HT1080 (cell line): ENCODE data around the gene SLC1A3. TPM values are rescaled to one million over a fixed set of nuclear protein-coding genes. Genes with fewer than 3 reads are reported as not detected.
"Not testable (repeated sequence)": the region's sequence is repeated elsewhere in the genome, so short reads cannot be mapped to it uniquely, and the experiment has no call there.

ENCODE experiments used
- DNase-seq: peaks from one replicate; pipeline ENCODE4 v3.0.0-alpha.2; 2015; ENCODE audit warnings: low read depth
- total RNA-seq: library from RNA; depleted of rRNA; stranded (reverse); fragments of >200 nt; shearing (Covaris generic); gene quantifications from 2 replicates; pipeline ENCODE4 v1.2.3, GENCODE V29; 2014

SLC1A3 gene
- total RNA-seq, 1 experiment from 2014 or later: 27.1 TPM

DNA sequence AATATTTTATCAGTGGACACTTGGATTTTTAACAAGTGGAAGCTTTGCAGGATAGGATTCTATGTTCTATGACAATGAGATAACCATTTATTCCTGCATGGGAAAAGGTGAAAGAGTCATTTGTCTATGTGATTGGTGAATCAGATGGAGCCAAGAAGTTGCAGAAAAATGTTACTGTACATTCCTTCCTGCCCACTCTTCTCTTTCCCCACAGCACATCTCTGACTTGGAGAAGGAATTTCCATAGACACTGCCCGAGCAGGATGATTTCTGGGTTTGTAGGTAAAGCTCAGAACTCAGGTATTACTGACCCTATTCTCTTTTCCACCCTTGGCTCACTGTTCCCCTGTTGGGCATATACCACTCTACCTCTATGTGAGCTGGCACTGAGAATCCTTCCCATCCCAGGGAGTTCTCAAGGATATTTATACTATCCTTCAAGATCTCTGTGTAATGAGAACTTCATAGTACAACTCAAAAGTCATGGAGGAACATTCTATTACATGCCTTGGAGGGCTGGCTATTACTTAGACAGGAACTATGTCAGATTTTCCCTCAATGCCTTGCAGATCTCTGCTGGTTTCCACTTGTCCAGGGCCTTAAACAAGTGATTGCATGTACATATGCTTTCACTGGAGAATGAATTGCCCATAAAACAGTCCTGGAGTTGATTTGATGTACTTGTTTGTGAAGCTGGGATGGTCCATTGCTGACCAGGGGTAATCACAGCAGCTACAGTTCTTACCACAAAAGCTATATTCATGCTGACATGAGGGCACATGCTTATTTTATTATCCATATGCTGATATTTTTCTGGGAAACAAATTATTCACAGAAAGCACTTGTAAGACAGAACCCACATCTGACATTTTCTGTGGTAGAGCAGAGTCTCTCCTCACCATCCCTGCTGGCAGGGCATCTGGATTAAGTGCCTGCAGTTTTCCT lies 24.1 kb downstream of the SLC1A3 start:
- no peak for DNase-seq

DNA sequence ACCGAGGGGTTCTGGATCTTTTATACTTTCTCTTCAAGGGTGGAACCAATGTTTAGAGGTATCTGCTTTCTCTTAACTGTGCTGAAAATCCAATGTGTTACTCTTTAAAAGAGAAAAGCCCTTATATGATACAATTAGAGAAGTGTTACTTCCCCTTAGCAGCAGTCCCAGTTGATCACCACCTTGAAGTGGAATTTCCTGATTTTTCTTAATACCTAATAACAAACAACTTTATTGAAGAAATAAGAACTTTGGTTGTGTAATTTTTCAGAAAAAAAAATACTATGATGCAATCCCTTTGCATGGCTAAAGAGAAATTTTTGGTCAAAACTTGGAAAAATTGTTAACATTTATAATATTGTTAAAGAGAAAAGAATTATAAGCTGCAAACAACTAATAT lies 24.7 kb downstream of the SLC1A3 start:
- DNase-seq: no peak

GRCh38 chr5:36631620-36632362 lies 25.4 kb downstream of the SLC1A3 start:
- no peak for DNase-seq

DNA sequence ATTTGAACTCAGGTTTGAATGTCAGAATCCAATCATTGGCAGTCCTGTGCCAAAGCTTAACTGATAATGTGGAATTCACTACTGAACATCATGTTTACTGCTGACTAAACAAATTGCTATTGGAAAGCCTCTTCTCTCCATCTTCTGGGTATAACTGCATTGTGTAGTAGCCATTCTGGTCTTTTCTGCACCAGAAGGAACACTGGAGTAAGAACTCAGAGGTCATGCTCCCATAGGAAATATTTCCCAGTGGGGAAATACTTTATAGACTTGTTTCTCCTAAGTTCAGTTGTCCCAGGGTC lies 25.9 kb downstream of the SLC1A3 start:
- DNase-seq: no peak

GRCh38 chr5:36635721-36636390 lies 29.4 kb downstream of the SLC1A3 start:
- DNase-seq: no peak

DNA sequence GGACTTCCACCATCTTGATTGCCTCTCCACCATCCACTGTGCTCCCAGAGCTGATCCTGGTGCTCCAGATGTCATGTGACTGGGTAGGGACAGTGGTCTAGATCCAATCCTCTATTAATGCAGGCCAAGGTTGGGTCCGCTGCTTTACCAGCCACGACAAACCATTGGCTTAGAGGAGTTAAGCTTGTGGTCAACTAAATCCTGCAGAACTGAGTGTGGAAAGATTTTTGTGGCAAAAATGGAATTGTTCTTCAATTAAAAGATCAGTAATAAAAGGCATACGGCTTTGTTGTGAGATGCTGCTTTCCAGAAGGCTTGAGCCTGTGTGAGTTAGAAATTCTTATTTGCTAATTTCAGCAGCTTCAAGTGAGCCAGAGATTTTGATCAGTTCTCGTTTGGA lies 30.7 kb downstream of the SLC1A3 start:
- no peak for DNase-seq

DNA sequence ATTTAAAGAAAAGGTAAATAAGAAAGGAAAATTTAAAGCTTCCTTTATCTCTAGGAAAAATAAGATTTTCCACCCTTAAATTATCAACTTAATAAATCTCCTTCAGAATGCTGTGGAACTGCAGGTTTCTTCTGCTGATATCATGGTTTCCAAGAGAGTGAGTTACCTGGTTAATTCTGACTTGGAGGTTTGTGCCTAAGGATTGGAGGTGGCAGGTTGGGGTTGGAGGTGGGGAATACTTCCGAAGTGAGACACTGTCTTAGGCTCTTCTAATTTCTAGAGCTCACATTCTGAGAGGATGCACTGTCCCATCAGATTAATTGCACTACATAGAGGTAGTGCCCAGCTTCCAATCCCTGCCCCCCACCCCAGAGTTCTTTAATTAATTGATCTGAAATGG lies 31.1 kb downstream of the SLC1A3 start:
- DNase-seq: no peak

DNA sequence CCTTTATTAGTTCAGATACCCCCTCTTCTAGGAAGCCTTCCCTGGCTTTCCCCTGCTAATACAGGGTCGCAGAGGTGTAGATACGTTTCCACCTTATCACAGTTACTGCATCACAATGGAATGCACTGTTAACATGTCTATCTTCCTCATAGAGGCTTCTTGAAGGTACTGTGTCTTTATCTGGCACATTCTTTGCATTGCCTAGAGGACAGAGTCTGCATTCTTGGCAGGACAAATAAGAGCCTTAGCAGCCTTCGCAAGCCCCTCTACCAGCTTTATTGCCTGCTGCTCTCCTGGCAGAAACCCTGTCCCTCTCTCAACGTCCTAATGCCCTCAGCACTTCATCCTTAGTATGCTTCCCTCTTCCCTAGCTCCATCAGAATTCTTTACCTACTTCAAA lies 31.6 kb downstream of the SLC1A3 start:
- DNase-seq: no peak

DNA sequence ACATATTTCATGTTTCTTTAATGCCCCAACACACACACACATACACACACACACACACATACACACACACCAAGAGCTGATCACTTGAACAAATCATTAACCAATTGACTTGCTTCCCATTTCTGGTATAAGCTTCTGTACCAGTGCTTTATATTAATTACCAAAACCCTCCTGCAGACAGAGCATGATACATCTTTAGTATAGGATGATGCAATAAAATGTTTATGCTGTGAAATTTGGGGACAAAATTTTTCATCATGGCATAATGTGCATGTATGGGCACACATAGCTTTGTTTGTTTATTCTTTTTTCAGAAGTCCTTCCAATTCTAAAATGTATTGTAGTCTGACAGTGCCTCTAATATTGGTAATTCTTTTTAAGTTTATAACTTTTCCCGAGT lies 34.5 kb downstream of the SLC1A3 start:
- DNase-seq: no peak

GRCh38 chr5:36641431-36641830 lies 35.0 kb downstream of the SLC1A3 start:
- no peak for DNase-seq

DNA sequence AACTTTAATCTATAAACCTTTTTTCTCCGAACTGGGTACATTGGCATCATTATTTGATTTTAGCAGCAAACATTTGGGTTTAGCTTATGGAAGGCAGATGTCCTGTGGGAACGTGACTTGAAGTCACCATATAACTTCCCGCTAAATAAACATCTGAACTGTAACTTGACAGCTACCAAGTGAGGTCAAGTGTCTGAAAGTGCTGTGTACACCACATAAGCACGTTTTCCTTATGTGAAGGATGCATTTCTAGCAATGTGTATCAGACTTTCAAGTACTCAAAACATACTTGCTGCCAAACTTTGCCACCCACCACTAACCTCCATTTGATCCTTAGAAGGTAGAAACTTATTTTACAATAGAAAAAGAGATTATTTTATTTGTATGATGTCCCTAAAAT lies 35.7 kb downstream of the SLC1A3 start:
- DNase-seq: no peak

DNA sequence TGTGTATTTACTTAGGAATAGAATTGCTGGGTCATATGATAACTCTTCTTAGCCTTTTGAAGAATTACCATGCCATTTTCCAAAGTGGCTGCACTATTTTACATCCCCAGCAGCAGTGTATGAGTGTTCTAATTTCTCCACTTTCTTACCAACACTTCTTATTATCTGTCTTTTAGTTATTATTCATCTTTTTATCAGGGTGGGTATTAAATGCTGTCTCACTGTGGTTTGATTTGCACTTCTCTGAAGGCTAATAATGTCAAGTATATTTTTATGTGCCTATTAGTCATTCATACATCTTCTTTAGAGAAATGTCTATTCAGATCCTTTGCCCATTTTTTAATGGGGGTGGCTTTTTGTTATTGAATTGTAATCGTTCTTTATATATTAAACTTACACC lies 36.8 kb downstream of the SLC1A3 start:
- no peak for DNase-seq

DNA sequence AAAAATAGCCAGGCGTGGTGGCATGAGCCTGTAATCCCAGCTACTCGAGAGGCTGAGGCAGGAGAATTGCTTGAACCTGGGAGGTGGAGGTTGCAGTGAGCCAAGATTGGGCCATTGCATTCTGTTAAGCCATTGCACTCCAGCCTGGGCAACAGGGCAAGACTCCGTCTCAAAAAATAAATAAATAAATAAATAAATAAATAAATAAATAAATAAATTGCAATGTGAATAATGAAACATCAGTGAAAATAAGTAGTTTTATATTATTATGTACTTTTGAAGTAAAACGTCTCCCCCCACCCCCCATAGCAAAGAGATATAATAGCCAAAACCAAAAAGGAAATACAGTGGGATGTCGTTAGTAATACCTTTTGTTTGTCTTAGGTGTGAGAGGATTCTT lies 37.4 kb downstream of the SLC1A3 start:
- not testable (repeated sequence) for DNase-seq

DNA sequence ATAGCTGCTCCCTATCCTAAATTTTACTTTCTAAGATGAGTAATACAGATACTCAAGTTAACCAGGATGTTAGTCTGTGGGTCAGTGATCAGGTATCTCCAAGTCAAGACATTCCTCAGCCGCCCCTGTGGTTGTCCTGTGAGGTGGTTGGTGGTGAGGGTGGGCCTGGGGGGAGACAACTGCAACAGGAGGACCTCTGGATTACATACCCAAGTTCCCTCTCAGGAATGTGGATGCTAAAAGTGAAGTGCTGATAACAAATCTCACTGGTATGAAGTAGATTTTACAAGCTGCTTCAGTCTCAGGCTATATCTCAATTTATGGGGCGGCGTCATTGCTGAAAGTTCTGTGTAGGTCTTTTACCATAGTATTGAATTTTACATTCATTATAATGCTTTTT lies 38.3 kb downstream of the SLC1A3 start:
- DNase-seq: peak; percentile 30

DNA sequence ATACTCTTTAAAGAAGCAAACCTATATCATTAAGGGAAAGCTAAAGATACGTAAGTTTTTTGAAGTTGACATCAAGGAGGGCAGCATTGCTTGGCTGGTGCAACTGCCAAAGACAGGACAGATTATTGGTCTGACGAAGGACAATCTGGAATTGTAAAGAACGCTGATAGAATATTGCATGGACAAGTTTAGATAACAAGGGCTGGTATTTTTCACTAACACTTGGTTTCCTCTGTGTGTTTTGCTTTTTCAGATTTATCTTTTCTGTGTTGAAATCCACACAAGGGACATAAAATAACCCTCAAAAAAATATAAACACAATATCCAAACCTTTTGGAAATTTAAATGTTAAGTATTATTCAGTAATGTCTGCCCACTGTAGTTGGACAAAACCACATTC lies 39.7 kb downstream of the SLC1A3 start:
- DNase-seq: no peak

DNA sequence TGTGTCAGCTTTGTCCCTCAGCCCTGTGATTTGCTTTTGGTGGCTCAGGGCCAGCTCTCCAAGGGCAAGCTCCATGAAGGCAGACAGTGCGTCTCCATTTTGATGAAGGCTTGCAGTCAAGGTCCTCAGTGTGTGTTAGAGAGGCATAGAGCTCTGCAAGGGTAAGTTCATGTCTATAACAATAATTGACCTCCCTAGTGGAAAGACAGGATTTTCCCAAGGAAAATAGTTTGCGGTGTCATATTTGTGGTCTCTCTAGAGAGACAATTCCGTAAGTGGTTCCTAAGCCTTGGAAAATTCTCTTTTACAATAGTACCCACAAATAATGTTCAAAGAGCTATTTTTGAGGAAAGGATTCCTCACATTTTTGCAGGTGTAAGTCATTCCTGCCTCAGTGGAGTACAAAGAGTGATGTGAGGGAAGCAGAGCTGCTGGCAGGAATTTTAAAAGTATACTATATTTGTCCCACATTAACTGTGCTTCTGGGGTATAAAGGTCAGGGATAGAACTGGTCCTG lies 40.2 kb downstream of the SLC1A3 start:
- peak; percentile 76 for DNase-seq

GRCh38 chr5:36647046-36647445 lies 40.6 kb downstream of the SLC1A3 start:
- DNase-seq: no peak

GRCh38 chr5:36648426-36648825 lies 42.0 kb downstream of the SLC1A3 start:
- no peak for DNase-seq

DNA sequence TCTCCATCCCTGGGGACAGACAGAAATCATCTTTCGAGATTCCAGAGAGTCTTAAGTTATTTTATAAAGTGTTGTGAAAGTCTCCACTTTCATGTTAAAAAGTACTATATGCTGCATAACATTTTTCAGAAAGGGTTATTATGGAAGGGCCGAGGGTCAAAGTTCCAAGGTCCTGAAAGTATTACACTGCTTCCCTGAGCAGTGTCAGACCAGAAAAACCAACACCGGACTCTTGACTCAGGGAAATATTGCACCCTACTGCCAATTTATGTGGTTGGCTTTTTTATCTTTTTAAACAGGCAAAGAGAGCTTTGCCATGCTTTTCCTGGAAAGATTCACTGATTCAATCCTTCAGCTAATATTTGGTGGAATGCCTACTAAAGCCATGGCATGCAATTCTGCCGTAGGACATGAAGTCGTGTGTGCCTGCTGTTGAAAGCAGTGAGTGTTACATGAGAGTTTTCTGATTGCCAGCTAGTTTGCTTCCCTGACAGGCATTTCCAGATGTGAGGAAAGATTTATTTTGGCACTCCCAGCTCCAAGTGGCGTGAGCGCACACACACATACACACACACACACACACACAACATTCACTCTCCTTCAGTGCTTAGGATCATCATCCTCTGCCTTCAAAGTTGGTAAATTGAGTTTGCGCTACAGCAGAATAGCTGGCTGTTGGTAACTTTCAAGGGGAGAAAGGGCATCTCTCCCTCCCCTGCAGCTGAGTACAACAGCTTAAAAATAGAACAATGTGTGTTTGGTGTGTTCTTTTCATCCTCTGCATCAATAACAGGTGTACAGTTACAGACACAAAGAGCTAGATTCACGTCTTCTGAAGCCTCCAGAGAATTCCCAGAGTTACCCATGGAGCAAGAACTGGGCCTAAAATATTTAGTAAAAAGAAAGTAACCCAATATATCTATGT lies 45.6 kb downstream of the SLC1A3 start:
- no peak for DNase-seq

- no peak for DNase-seq
These were observed 46.8 kb downstream of the SLC1A3 start for GRCh38 chr5:36653044-36653705.
